ENCODE data around the gene FOSB. TPM values are rescaled to one million over a fixed set of nuclear protein-coding genes. Genes with fewer than 3 reads are reported as not detected.

The FOSB gene
- total and polyA plus RNA-seq, 2 donors (not counting 3 experiments of a cell fraction or from before 2014, with no cell fraction given): 2.0 to 10.7 TPM

DNA sequence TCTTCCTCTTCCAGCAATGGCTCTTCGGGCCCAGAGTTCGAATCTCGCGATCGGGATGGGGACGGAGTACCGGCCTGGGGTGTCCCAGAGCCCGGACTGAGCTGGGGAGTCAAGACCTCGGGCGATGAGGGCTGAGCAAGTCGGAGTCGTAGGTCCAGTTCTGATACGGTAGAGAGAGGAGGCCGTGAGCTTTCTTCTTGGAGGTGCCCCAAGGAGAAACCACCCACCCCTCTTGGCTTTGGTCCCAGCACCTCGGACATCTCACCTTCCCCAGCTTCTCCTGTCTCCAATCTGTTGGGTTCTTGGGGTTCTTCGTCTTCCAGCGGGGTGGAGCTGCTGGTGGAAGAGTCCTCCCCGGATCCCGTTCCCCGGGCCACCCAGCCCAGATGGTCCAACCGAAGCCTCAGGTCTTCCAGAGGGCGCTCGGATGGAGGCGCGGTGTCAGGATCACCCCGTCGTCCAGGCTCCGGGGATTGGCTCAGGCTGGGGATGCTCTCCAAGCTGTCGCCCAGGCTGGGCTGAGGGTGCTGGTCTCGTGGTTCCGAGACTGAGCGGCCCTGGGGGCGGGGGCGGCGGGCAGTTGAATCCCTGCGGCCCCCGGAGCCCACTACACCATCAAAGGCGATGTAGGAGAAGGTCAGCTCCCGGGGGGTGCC is 26.6 kb downstream of the FOSB start:
- POLR2A ChIA-PET: no interaction called here
- dilution Hi-C loops (cut with MboI; ENCODE audit: extremely low pct_ligation_motif_present, low sequenced_read_pairs): no loop called here

More for the DNA sequence above, 26.6 kb downstream of the FOSB start:
- no peak overlapping the region for H3K4me3 ChIP-seq (replicated peaks in 1 of 3; ENCODE audit: insufficient read depth in 1 of 3, low read depth in 1 of 3, low read length in 3 of 3)
- no peak overlapping the region for H3K27ac ChIP-seq (ENCODE audit: insufficient read depth, low read depth, low read length)
- H3K36me3 ChIP-seq (ENCODE audit: control insufficient read depth in 2 of 2, extremely low read depth in 1 of 2, insufficient read depth in 2 of 2, low read length in 2 of 2): no peaks in the 10 kb centered on the region
- H4K20me1 ChIP-seq (replicated peaks; ENCODE audit: control insufficient read depth, extremely low read depth, insufficient read depth, low read length): no peaks in the 10 kb centered on the region
- H3K4me1 ChIP-seq (ENCODE audit: control insufficient read depth, extremely low read depth, insufficient read depth, low read length): peaks cover 27% of the 10 kb centered on the region
- H3K9ac ChIP-seq (replicated peaks; ENCODE audit: extremely low read depth, insufficient read depth, low read length): no peak overlapping the region
- H2AFZ ChIP-seq (ENCODE audit: low read depth, low read length): no peak overlapping the region
- no TSS peak for BruUV-seq (replicated peaks)
- CTCF ChIA-PET: interaction anchor here (1.1 to 4.3 kb wide), 4 partner anchors 9 to 148 kb away, joined by 4 to 45 read pairs (median 28); no protein-coding TSS in a partner anchor
- H3K9me3 ChIP-seq (replicated peaks; ENCODE audit: control insufficient read depth, insufficient read depth, low read length): no peaks in the 10 kb centered on the region
- no peak overlapping the region for H3K4me2 ChIP-seq (ENCODE audit: insufficient read depth, low read length)
- peaks cover 8 to 16% of the 10 kb centered on the region in 2 experiments for H3K27me3 ChIP-seq (ENCODE audit: control insufficient read depth in 2 of 2, insufficient read depth in 2 of 2, low read length in 2 of 2)
- DNase-seq (ENCODE audit: low read depth, low spot score) (no peak), FAIRE-seq (no peak)
- TF ChIP-seq JUN (IDR thresholded peaks at IDR 0.05; ENCODE audit: borderline replicate concordance, insufficient read depth, insufficient read length, low read depth): no peak
- no peak for TF ChIP-seq FOS (IDR thresholded peaks at IDR 0.05; ENCODE audit: borderline replicate concordance, insufficient read depth, low read length)
- TF ChIP-seq, protein P1, sequence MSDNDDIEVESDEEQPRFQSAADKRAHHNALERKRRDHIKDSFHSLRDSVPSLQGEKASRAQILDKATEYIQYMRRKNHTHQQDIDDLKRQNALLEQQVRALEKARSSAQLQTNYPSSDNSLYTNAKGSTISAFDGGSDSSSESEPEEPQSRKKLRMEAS (IDR thresholded peaks at IDR 0.05; ENCODE audit: insufficient read depth, insufficient read length): no peak
- TF ChIP-seq POLR2A (IDR thresholded peaks at IDR 0.05; ENCODE audit: low read depth, low read length): no peak
- no peak for TF ChIP-seq EZH2 (IDR thresholded peaks at IDR 0.05; ENCODE audit: borderline replicate concordance, low read depth, low read length, severe bottlenecking)
- TF ChIP-seq, protein P2, sequence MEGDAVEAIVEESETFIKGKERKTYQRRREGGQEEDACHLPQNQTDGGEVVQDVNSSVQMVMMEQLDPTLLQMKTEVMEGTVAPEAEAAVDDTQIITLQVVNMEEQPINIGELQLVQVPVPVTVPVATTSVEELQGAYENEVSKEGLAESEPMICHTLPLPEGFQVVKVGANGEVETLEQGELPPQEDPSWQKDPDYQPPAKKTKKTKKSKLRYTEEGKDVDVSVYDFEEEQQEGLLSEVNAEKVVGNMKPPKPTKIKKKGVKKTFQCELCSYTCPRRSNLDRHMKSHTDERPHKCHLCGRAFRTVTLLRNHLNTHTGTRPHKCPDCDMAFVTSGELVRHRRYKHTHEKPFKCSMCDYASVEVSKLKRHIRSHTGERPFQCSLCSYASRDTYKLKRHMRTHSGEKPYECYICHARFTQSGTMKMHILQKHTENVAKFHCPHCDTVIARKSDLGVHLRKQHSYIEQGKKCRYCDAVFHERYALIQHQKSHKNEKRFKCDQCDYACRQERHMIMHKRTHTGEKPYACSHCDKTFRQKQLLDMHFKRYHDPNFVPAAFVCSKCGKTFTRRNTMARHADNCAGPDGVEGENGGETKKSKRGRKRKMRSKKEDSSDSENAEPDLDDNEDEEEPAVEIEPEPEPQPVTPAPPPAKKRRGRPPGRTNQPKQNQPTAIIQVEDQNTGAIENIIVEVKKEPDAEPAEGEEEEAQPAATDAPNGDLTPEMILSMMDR (IDR thresholded peaks at IDR 0.05; ENCODE audit: extremely low read depth in 1 of 2, insufficient read depth in 1 of 2, low read depth in 1 of 2, low read length in 2 of 2): no peak
- no peak for TF ChIP-seq GATA2 (IDR thresholded peaks at IDR 0.05; ENCODE audit: insufficient read depth, insufficient read length, low read depth, low read length)
- TF ChIP-seq POLR2AphosphoS5 (IDR thresholded peaks at IDR 0.05; ENCODE audit: insufficient read depth, low read depth, low read length): no peak
- no peaks in the 10 kb centered on the region for H3K9me1 ChIP-seq (replicated peaks; ENCODE audit: control insufficient read depth, extremely low read depth, insufficient read depth, low read length)
- H3K79me2 ChIP-seq (ENCODE audit: control insufficient read depth, insufficient read depth, low read length): no peaks in the 10 kb centered on the region
- intact Hi-C loops (cut with micrococcal nuclease): no loop called here

Measured in endothelial cell of umbilical vein (primary cell).